GM12891 (cell line): ENCODE data around the gene LGI4.
A peak's percentile ranks its signal among the peaks of the same experiment; 100 is the strongest.

ENCODE experiments used
- DNase-seq: peaks from one replicate; pipeline ENCODE4 v3.0.0; 2011; ENCODE audit warnings: low spot score; ENCODE audit not compliant: insufficient read length
- FAIRE-seq: peaks from 2 replicates; lab custom pipeline; 2011; peaks lifted over from hg19 to GRCh38; lab: Jason Lieb, UNC
- PAX5 ChIP-seq: IDR thresholded peaks from 2 replicates; pipeline ENCODE4 v1.6.1; 2011; ENCODE audit warnings: low read length, moderate library complexity, mild to moderate bottlenecking; ENCODE audit not compliant: insufficient read depth, severe bottlenecking
- POLR2A ChIP-seq: IDR thresholded peaks from 2 replicates; pipeline ENCODE4 v1.6.1; 2011; ENCODE audit warnings: low read depth, low read length, control low read depth
- POLR2AphosphoS5 ChIP-seq: IDR thresholded peaks from 2 replicates; pipeline ENCODE4 v1.6.1; 2011; ENCODE audit warnings: low read depth, low read length, control low read depth
- POU2F2 ChIP-seq: IDR thresholded peaks from 2 replicates; pipeline ENCODE4 v1.6.1; 2011; ENCODE audit warnings: low read depth, mild to moderate bottlenecking, control low read depth, low read length, moderate library complexity
- SPI1 ChIP-seq: IDR thresholded peaks from 2 replicates; pipeline ENCODE4 v1.6.1; 2011; ENCODE audit warnings: low read depth, low read length, control low read depth
- TAF1 ChIP-seq: IDR thresholded peaks from 2 replicates; pipeline ENCODE4 v1.6.1; 2011; ENCODE audit warnings: low read depth, low read length, control low read depth

LGI4 gene

GRCh38 chr19:35143231-35143715 lies 8.4 kb upstream of the LGI4 start, which contains the start of gene FXYD7:
Gene FXYD7 (plus strand): TSS chr19:35143255. CDS start chr19:35143334, 79 bp downstream.
- DNase-seq, result no peak
- no peak for FAIRE-seq
- no peak for TF ChIP-seq POLR2A
- no peak for TF ChIP-seq TAF1
- TF ChIP-seq POU2F2, result no peak
- no peak for TF ChIP-seq SPI1
- no peak for TF ChIP-seq PAX5
- no peak for TF ChIP-seq POLR2AphosphoS5

- DNase-seq (peak; percentile 75), FAIRE-seq (peak; percentile 73)
- TF ChIP-seq POLR2A (no peak), POU2F2 (no peak), PAX5 (no peak), TAF1 (no peak), SPI1 (no peak), POLR2AphosphoS5 (no peak)
These were observed 7.9 kb upstream of the LGI4 start for GRCh38 chr19:35142606-35143230.

- FAIRE-seq (peak; percentile 66), DNase-seq (no peak)
- TF ChIP-seq POU2F2 (no peak), SPI1 (peak; percentile 93), TAF1 (no peak), PAX5 (no peak), POLR2AphosphoS5 (no peak)
These were observed 7.2 kb upstream of the LGI4 start for GRCh38 chr19:35141837-35142605.

GRCh38 chr19:35140962-35141836 lies 6.3 kb upstream of the LGI4 start:
- peak; percentile 100 for DNase-seq
- no peak for TF ChIP-seq SPI1
- no peak for TF ChIP-seq PAX5
- TF ChIP-seq POLR2AphosphoS5, result no peak
- no peak for TF ChIP-seq POU2F2
- no peak for TF ChIP-seq POLR2A
- TF ChIP-seq TAF1, result no peak
- FAIRE-seq, result peak; percentile 94

GRCh38 chr19:35140207-35140961 lies 5.5 kb upstream of the LGI4 start:
- FAIRE-seq (no peak), DNase-seq (no peak)
- TF ChIP-seq PAX5, result no peak
- TF ChIP-seq POLR2A, result no peak
- TF ChIP-seq POU2F2, result no peak
- no peak for TF ChIP-seq SPI1
- TF ChIP-seq TAF1, result no peak
- TF ChIP-seq POLR2AphosphoS5, result no peak

- DNase-seq (no peak), FAIRE-seq (no peak)
- no peak for TF ChIP-seq SPI1
- TF ChIP-seq TAF1, result no peak
- TF ChIP-seq POU2F2, result no peak
- TF ChIP-seq POLR2A, result no peak
- no peak for TF ChIP-seq POLR2AphosphoS5
- TF ChIP-seq PAX5, result no peak
These were observed 3.5 kb upstream of the LGI4 start, which contains the start of gene FXYD1 for GRCh38 chr19:35138305-35138892. Gene FXYD1 (plus strand): TSS chr19:35138824. CDS start chr19:35140080, 1,256 bp downstream.

- no peak for FAIRE-seq
- no peak for DNase-seq
- no peak for TF ChIP-seq PAX5
- no peak for TF ChIP-seq POU2F2
- no peak for TF ChIP-seq TAF1
- TF ChIP-seq SPI1, result no peak
- no peak for TF ChIP-seq POLR2A
- TF ChIP-seq POLR2AphosphoS5, result no peak
These were observed 2.3 kb upstream of the LGI4 start for GRCh38 chr19:35136977-35137702.
